NCI-H2171 treated with DMSO at 0.1 percent for 48 hours (cell line): ENCODE data around the gene CLASP1.
"Not testable (repeated sequence)": the region's sequence is repeated elsewhere in the genome, so short reads cannot be mapped to it uniquely, and the experiment has no call there.

ENCODE experiments used
- DNase-seq: peaks from one replicate; lab custom pipeline; 2025; lab: John Stamatoyannopoulos, UW

Gene CLASP1

GRCh38 chr2:121418494-121419058 lies 230.7 kb downstream of the CLASP1 start:
- DNase-seq, result no peak

- DNase-seq, result no peak
Observed at GRCh38 chr2:121417826-121418225, 231.4 kb downstream of the CLASP1 start.

GRCh38 chr2:121415727-121416126 lies 233.5 kb downstream of the CLASP1 start:
- DNase-seq, result no peak

GRCh38 chr2:121412349-121412748 lies 236.9 kb downstream of the CLASP1 start:
- no peak for DNase-seq

- DNase-seq, result no peak
Observed at GRCh38 chr2:121409966-121410365, 239.3 kb downstream of the CLASP1 start.

GRCh38 chr2:121409388-121409787 lies 239.9 kb downstream of the CLASP1 start:
- DNase-seq, result no peak

- no peak for DNase-seq
Observed at GRCh38 chr2:121408641-121409040, 240.6 kb downstream of the CLASP1 start.

- DNase-seq, result no peak
Observed at GRCh38 chr2:121405233-121405632, 244.0 kb downstream of the CLASP1 start.

- no peak for DNase-seq
Observed at GRCh38 chr2:121400201-121400600, 249.1 kb downstream of the CLASP1 start.

GRCh38 chr2:121398853-121399252 lies 250.4 kb downstream of the CLASP1 start:
- no peak for DNase-seq

GRCh38 chr2:121390082-121390692 lies 259.1 kb downstream of the CLASP1 start:
- DNase-seq, result no peak

- no peak for DNase-seq
Observed at GRCh38 chr2:121388371-121388770, 260.9 kb downstream of the CLASP1 start.

- DNase-seq, result no peak
Observed at GRCh38 chr2:121387591-121388325, 261.5 kb downstream of the CLASP1 start.

GRCh38 chr2:121386707-121387106 lies 262.6 kb downstream of the CLASP1 start:
- no peak for DNase-seq

- DNase-seq, result no peak
Observed at GRCh38 chr2:121386102-121386501, 263.2 kb downstream of the CLASP1 start.

GRCh38 chr2:121382744-121383143 lies 266.5 kb downstream of the CLASP1 start:
- no peak for DNase-seq

- no peak for DNase-seq
Observed at GRCh38 chr2:121377646-121378045, 271.6 kb downstream of the CLASP1 start.

GRCh38 chr2:121376535-121377250 lies 272.6 kb downstream of the CLASP1 start:
- no peak for DNase-seq

GRCh38 chr2:121375621-121376159 lies 273.6 kb downstream of the CLASP1 start:
- DNase-seq, result no peak

- DNase-seq, result not testable (repeated sequence)
Observed at GRCh38 chr2:121374412-121375075, 274.7 kb downstream of the CLASP1 start.

- no peak for DNase-seq
Observed at GRCh38 chr2:121372721-121373353, 276.4 kb downstream of the CLASP1 start.
